C4-2B (cell line): Measurements from ENCODE around the gene AMOTL2.

Experiments used
- H3K27ac ChIP-seq: fragments of 450-650 bp; 2 replicates; pipeline ENCODE4 v1.5.1; 2017
- ZFX ChIP-seq: fragments of 450-650 bp; IDR thresholded peaks from 2 replicates; pipeline ENCODE4 v1.6.1; 2017
- TF ChIP-seq, protein P1 (sequence below): fragments of 450-650 bp; conservative IDR thresholded peaks from 2 replicates; pipeline ENCODE4 v1.5.1; 2017; ENCODE audit warnings: mild to moderate bottlenecking

Gene AMOTL2

DNA sequence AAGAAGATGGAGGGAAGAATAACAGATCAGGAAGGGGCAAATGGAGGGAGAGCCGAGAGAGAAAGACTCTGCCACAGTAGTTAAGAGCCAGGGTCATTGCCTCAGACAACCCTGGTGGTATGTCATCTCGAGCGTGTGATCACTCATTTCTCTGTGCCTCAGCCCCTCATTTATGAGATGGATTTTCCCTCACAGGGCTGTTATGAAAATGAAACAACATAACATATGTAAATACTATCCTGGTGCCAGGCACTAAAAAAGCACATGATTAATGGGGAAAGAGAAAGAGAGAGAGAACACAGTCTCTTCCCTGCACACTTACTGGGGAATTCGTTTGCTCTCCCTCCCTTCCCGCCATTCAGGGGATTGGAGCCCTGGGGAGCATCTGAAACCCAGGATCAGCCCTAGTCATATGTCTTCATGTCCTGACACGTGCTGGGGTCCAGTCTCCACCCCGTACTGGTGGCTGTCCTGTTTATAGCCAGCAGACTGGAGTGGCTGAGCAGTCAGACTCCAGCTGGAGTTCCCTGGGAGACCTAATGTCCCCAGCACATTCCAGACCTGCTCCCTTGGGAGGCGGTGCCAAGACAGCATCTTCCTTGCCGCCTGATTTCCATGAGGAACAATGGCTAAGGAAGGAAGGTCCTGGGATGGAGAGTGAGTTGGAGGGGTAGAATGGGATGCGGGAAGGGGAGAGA is 14.7 kb upstream of the AMOTL2 start:
- H3K27ac ChIP-seq: no peak overlapping the region
- TF ChIP-seq, protein P1, sequence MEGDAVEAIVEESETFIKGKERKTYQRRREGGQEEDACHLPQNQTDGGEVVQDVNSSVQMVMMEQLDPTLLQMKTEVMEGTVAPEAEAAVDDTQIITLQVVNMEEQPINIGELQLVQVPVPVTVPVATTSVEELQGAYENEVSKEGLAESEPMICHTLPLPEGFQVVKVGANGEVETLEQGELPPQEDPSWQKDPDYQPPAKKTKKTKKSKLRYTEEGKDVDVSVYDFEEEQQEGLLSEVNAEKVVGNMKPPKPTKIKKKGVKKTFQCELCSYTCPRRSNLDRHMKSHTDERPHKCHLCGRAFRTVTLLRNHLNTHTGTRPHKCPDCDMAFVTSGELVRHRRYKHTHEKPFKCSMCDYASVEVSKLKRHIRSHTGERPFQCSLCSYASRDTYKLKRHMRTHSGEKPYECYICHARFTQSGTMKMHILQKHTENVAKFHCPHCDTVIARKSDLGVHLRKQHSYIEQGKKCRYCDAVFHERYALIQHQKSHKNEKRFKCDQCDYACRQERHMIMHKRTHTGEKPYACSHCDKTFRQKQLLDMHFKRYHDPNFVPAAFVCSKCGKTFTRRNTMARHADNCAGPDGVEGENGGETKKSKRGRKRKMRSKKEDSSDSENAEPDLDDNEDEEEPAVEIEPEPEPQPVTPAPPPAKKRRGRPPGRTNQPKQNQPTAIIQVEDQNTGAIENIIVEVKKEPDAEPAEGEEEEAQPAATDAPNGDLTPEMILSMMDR: no peak
- no peak for TF ChIP-seq ZFX

DNA sequence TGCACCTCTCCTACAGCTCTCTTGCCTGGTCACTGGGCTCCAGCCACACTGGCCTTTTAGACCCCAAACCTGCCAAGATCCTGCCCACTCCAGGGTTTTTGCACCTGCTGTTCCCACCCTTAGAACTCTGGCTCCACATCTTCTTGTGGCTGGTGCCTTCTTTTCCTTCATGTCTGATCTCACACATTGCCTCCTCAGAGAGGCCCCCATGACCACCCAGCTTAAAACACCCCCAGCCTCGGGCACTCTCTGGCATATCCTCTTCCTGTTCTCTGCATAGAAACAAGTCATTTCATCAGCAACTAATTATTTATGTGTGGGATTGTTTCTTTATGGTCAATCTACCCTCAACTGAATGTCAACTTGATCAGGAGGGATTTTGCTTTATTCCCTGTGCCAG is 14.0 kb upstream of the AMOTL2 start:
- no peak overlapping the region for H3K27ac ChIP-seq
- TF ChIP-seq, protein P1: no peak
- TF ChIP-seq ZFX: no peak

DNA sequence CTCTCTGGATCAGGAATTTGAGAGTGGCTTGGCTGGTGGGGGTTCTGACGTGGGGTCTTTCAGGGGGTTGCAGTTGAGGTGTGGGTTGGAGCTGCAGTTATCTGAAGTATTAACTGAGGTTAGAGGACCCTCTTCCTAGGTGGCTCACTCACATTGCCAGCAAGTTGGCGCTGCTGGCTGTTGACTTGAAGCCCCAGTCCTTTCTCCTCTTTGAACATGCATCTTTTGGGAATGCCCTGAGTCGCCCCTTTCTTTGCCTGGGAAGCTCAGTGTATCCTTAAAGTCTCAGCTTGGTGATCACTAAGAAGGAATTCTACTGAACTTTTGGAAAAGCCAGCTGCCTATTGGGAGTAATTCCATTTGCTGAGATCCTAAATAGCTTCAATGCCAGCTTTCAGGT is 13.0 kb upstream of the AMOTL2 start:
- H3K27ac ChIP-seq: no peak overlapping the region

DNA sequence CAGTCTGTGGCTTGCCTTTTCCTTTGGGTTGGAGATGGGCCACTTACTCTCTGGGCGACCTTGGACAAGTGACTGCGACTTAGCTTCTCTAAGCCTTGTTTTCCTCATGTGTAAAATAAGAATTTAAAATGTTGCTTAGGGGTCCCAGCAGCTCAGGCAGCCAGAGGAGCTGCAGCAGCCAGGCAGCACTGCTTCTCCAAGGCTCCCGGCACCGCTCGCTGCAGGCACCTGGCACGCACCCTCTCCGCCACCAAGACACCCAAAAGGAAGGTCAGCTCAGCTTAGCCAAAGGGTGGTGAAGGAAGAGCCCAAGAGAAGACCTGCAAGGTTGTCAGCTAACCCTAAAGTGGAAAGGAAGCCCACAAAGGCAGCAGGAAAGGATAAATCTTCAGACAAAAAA is 10.7 kb upstream of the AMOTL2 start:
- TF ChIP-seq ZFX: no peak
- TF ChIP-seq, protein P1: no peak
- H3K27ac ChIP-seq: no peak overlapping the region

More for the DNA sequence above, 13.0 kb upstream of the AMOTL2 start:
- TF ChIP-seq, protein P1: no peak
- no peak for TF ChIP-seq ZFX

DNA sequence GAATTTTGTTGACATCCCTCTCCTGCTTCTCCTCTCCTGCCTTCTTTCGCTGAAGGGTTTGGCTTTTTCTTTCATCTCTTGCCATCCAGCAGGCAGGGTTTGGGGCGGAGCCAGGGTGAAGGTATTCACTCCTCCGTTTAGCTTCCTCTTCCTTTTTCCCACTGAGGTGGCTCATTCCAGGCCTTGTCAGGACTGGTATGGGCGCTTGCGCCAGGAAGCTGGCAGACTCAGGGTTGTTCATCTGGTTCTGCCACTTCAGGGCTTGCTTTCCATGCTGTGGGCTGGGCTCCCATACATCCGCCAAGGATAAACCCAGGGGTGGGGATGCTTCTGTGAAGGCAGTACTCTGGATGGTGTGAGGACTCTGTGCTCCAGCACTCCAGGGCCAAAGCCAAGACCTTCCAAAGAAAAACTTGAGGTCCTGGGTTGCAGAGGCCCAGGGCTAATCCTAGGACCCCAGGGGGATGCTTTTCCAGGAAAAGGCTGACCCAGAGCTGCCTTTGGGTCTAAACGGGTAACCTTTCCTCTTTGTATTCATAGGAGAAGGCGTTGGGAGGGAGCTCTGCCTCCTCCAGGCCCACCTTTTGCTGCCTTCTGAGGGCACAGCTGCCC is 7.7 kb upstream of the AMOTL2 start:
- H3K27ac ChIP-seq: peak overlapping the region; percentile 69
- TF ChIP-seq, protein P1: no peak

DNA sequence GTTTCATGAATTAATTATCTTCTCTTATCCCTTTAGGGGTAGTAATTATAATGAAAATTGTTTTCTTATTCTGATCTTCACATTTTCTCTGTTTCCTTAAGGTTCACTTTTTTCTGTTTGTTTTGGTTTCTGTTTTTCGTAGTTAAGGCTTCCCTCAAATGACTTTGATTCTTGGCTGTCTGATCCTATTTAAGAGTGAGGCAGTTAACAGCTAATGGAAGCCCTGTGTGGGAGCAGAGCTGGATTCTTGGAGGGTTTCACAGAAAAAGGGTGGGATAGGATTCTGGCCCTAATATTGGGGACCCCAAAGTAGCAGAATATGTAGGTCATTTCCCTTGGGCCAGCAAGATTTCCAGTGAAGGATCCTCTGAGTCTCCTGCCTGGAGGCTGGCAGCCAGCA is 6.8 kb upstream of the AMOTL2 start:
- no peak for TF ChIP-seq ZFX
- TF ChIP-seq, protein P1: no peak

DNA sequence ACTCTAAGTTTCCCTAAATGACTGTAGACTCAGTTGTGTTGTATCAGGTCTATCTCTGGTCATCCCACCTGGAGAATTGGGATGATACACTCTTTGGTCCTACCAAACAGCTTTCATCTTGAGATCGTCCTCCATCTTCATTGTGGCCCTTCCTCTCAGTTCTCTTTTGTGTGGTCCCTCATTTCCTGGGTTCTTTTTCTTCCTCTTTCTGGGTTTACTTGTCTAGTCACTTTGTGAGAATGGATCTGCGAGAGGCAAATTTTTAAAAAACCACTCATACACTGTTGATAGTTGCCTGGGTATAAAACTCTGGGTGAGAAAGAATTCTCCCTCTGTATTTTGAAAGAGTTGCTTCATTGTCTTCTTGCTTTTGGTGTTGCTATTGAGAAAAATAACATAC is 6.0 kb upstream of the AMOTL2 start:
- TF ChIP-seq ZFX: no peak
- TF ChIP-seq, protein P1: no peak
- H3K27ac ChIP-seq: no peak overlapping the region

More for the DNA sequence above, 6.8 kb upstream of the AMOTL2 start:
- H3K27ac ChIP-seq: peak overlapping the region; percentile 69
